IPS-11a (cell line): Measurements from ENCODE around the gene ATXN7L1.
A peak's percentile ranks its signal among the peaks of the same experiment; 100 is the strongest.
"Not testable (repeated sequence)": the region's sequence is repeated elsewhere in the genome, so short reads cannot be mapped to it uniquely, and the experiment has no call there.

Source experiments
- H3K4me3 ChIP-seq: one replicate; pipeline ENCODE4 v1.5.1; 2013; ENCODE audit warnings: low read depth, low read length, control low read depth

ATXN7L1 gene

DNA sequence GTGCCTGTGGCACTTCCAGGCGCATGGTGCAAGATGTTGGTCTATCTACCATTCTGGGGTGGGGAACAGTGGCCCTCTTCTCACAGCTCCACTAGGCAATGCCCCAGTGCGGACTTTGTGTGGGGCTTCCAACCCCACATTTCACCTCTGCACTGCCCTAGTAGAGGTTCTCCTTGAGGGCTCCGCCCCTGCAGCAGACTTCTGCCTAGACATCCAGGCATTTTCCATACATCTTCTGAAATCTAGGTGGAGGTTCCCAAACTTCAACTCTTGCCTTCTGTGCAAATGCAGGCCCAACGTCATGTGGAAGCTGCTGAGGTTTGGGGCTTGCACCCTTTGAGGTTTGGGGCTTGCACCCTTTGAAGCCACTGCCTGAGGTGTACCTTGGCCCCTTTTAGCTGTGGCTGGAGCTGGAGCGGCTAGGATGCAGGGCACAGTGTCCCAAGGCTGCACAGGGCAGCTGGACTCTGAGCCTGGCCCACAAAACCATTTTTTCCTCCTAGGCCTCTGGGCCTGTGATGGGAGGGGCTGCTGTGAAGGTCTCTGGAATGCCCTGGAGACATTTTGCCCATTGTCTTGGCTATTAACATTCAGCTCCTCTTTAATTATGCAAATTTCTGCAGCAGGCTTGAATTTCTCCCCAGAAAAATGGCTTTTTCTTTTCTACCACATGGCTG, 164.5 kb downstream of the ATXN7L1 start:
- no peak overlapping the region for H3K4me3 ChIP-seq

GRCh38 chr7:105710720-105711119, 165.7 kb downstream of the ATXN7L1 start:
- H3K4me3 ChIP-seq, result not testable (repeated sequence)

GRCh38 chr7:105708763-105709080, 167.7 kb downstream of the ATXN7L1 start:
- no peak overlapping the region for H3K4me3 ChIP-seq

DNA sequence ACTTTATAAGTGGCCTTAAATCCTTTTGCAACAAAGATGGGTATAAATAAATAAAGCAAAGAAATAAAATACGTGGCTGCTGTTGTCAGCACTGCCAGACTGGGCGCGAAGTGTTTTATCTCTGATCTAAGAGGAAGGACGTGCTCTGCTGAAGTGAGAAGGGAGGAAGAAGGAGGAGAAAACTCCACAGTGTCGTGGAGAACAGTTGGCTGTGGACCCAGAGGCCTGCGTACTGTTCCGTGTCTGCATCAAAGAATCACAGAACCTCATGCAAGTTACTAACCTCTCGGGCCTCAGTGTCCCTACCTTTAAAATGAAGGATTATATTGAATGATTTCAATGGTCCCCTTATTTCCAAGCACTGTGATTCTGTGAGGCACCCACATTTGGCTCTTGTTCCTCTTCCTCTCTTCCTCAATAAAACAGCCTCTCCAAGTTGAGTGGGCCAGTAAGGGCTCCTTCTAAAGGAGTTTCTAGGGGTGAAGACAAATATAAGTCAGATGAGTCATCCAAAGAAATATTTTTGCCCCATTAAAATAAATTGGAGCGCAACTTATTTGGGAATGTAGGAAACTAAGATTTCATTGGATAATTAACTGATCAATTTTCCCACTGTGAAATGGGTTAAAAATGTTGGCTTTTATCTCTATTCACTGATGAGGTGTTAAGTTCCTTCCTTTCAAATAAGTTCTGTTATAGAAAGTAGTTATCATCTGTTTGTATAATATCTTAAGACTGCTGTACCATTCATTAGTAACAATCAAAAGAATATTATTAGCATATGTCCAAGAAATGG, 168.2 kb downstream of the ATXN7L1 start:
- H3K4me3 ChIP-seq, result no peak overlapping the region

- H3K4me3 ChIP-seq, result no peak overlapping the region
Observed at GRCh38 chr7:105707381-105707780, 169.0 kb downstream of the ATXN7L1 start.

DNA sequence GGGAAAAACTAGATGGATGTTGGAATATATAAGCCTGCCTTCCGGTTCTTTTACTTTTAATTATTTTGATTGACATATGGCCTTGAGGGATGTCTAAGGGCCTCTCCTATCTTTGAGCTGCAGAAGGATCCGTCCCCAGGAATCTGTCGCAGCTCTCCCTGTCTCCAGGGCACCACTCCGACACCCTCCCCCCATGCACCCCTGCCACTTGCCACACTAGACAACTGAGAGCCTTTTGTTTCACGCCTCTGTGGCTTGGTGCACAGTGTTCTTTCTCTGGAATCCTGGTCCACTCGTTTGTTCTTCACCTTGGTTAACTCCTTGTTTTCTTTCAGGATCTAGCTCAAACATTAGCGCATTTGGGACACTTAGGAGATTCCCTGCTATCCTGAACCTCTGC, 171.0 kb downstream of the ATXN7L1 start:
- no peak overlapping the region for H3K4me3 ChIP-seq

GRCh38 chr7:105703207-105703930, 173.0 kb downstream of the ATXN7L1 start:
- H3K4me3 ChIP-seq, result no peak overlapping the region

- H3K4me3 ChIP-seq, result no peak overlapping the region
Observed at GRCh38 chr7:105699568-105700236, 176.7 kb downstream of the ATXN7L1 start.

DNA sequence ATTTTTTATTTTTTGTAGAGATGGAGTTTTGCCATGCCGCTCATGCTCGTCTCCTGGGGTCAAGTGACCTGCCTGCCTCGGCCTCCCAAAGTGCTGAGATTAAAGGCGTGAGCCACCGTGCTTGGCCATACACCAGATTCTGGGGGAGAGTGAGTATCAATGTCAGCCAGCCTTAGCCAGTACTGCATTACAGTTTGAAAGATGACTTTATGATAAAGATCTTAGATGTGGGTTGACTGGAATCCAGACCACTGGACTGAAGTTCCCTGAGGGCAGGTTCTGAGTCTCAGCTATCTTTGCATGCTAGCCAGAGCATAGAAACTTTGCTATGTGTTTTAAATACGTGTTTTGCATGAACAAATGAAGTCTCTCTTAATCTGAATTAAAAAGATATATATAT, 177.9 kb downstream of the ATXN7L1 start:
- H3K4me3 ChIP-seq, result no peak overlapping the region

GRCh38 chr7:105697753-105698152, 178.6 kb downstream of the ATXN7L1 start:
- no peak overlapping the region for H3K4me3 ChIP-seq

- H3K4me3 ChIP-seq, result not testable (repeated sequence)
Observed at GRCh38 chr7:105697169-105697568, 179.2 kb downstream of the ATXN7L1 start.

DNA sequence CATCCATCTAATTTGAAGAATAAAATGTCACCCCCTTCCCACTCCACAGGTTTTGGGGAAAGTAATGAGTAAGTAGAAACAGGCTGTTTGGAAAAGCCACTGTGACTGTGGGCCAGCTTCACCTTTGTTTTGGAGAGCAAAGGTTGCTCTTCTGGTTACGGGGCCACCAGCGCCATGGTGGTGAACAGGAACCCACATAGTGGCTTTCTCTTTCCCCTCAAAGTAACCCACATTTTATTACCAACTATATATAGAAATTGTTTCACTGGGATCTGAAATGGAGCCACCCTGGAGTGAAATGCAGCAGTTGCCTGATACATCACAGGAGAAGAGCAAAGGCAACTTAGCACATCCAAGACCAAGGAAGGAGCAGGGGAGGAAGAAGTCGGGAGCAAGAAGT, 182.8 kb downstream of the ATXN7L1 start:
- no peak overlapping the region for H3K4me3 ChIP-seq

DNA sequence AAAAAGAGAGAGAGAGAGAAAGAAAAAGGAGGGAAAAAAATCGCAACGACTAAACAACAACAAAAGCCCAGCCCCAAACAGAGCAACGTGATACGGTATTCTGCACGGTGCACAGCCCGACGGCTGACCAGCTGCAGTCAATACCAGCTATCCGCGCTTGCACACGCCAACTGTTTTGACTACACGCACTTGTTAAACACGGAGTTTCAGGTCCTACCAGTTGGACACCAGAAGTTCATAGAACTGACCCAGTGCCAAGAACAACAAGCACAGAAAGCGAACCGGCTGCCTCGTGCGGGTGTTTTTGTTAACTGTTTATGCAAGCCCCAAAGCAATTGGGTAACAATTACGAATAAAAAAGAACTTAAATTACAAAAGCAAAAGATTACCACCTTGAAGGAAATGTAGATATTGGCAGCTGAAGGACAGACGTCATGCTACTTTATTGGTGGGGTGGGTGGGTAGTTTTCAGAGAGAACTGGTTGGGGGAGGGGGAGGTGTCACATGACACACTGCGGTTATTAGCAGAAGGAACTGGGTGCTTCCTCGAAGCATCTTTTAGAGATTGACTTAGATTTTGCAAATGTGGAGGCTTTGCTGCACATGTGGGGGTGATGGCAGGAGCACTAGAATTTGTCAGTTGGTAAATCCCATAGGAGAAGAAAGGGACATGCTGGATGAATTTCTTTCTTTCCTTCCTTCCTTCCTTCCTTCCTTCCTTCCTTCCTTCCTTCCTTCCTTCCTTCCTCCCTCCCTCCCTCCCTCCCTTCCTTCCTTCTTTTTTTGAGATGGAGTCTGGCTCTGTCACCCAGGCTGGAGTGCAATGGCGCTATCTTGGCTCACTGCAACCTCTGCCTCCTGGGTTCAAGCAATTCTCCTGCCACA, 184.5 kb downstream of the ATXN7L1 start:
- H3K4me3 ChIP-seq, result peak overlapping the region; percentile 15

DNA sequence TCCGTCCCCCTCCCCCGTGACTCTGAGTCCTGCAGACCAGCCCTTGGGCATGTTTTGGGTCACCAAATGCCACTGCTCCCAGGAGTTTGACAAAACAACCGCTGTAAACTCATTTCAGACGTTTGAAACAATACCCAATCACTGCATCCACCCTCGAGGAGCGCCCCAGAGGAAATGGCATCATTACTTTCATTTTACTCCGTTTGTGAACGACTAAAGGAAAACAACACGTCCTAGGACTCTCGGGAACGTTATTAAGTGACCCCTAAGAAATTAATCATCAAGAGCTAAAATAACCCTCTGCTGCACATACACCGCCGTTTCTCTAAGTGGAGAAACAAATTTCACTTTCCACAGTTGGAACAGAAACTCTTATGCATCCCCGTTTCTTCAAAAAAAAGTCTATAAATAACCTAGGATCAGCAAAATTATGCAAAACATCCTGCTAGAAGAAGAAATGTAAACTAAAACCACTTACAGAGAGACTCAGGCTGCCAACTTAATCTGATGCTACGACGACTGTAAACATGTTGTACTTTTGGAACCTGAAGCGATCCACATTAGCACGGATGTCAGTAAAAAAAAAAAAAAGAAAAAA, 185.2 kb downstream of the ATXN7L1 start:
- H3K4me3 ChIP-seq, result peak overlapping the region; percentile 15

DNA sequence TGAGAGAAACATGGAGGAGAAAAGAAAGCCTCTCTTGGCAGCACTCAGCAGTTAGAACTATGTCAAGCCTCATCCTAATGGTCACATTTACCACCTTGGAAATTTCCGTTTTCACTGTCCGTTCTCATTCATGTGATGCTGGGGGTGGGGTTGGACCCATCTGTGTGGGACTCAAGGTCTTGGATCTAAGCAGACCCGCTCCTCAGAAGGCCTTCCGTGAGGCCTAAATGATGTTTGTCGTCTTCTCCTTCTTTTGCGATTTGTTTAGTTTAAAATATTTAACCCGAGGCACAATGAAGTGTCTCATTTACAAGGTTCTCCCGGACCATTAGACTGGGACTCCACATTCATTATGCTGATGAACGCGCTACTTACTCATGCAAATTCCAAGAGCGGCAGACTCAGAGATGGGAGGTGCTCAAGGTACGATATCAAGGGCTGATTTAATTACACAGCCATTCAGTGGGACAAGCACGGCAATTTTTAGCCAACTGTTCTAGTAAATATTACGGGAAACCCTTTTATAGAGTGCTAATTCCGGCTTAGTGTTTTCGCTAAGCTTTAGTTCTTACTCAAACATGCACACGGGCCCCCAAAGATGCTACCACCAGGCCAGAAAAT, 186.0 kb downstream of the ATXN7L1 start:
- peak overlapping the region; percentile 15 for H3K4me3 ChIP-seq

GRCh38 chr7:105689067-105689819, 187.2 kb downstream of the ATXN7L1 start:
- no peak overlapping the region for H3K4me3 ChIP-seq

DNA sequence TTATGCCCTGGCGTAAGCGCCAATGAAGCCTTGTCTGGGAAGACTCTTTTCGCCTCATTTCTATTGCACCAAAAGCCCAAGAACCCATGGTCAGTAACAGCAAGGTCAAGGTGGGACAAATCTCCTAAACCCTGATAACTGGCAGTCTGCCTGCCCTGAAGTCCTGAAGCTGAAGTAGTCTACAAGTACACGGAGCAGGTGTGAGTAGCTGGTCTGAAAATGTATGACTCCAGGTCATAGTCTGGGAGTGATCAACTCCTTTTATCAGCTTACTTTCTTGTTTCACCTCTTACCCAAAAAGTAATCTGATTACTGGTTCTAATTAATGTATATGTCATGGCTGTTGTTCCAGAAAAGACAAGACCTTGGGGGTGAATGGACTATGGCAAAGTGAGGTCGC, 187.8 kb downstream of the ATXN7L1 start:
- no peak overlapping the region for H3K4me3 ChIP-seq

DNA sequence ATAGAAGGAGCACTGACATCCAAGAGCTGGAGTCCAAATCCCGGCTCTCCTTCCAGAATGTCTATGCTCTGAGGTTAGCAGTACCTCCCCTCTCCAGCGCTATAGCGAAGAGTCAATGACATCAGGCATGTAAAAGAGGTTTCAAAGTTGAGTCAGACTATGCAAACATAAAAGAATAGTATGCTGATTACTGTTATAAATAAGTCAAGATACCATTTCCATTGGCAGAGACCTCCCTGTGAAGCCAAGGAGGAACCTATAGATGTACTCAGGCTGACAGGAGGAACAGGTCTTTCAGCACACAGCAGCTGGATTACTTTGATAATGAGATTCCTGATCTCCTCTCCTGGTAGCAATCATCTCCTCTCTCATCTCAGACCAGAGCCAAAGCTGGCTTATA, 191.2 kb downstream of the ATXN7L1 start:
- H3K4me3 ChIP-seq, result no peak overlapping the region
